Stimulated activated CD4-positive, alpha-beta T cell treated with anti-CD3 and anti-CD28 coated beads, Interleukin-12 subunit alpha, Interleukin-12 subunit beta, amount 100 ng/mL, for 24 hours (primary cell): Measurements from ENCODE around the gene CIB4.

Experiments
- DNase-seq, 2 experiments: peaks; one replicate each; pipeline ENCODE4 v3.0.0-alpha.2; 2020; ENCODE audit warnings: low read depth in 2 of 2

Gene CIB4

GRCh38 chr2:26642429-26642828 is 1.3 kb upstream of the CIB4 start:
- DNase-seq: no peak

- DNase-seq: no peak
Measured at GRCh38 chr2:26640331-26640745, 828 bp downstream of the CIB4 start.

- DNase-seq: no peak
Measured at GRCh38 chr2:26639685-26640243, 1.4 kb downstream of the CIB4 start.

- no peak for DNase-seq
Measured at GRCh38 chr2:26637811-26638310, 3.3 kb downstream of the CIB4 start.

GRCh38 chr2:26636935-26637334 is 4.2 kb downstream of the CIB4 start:
- no peak for DNase-seq

GRCh38 chr2:26635401-26635800 is 5.8 kb downstream of the CIB4 start:
- DNase-seq: no peak

GRCh38 chr2:26634636-26635230 is 6.4 kb downstream of the CIB4 start:
- no peak for DNase-seq

GRCh38 chr2:26633993-26634595 is 7.1 kb downstream of the CIB4 start:
- DNase-seq: no peak

- DNase-seq: no peak
Measured at GRCh38 chr2:26633351-26633945, 7.7 kb downstream of the CIB4 start.

- no peak for DNase-seq
Measured at GRCh38 chr2:26632624-26633185, 8.5 kb downstream of the CIB4 start.

- no peak for DNase-seq
Measured at GRCh38 chr2:26631401-26632170, 9.6 kb downstream of the CIB4 start.

GRCh38 chr2:26630669-26631360 is 10.4 kb downstream of the CIB4 start:
- DNase-seq: no peak

- no peak for DNase-seq
Measured at GRCh38 chr2:26630235-26630634, 10.9 kb downstream of the CIB4 start.

- DNase-seq: no peak
Measured at GRCh38 chr2:26629751-26630150, 11.4 kb downstream of the CIB4 start.

GRCh38 chr2:26629346-26629630 is 11.9 kb downstream of the CIB4 start:
- no peak for DNase-seq

- DNase-seq: no peak
Measured at GRCh38 chr2:26628561-26629345, 12.4 kb downstream of the CIB4 start.

GRCh38 chr2:26627350-26628105 is 13.6 kb downstream of the CIB4 start:
- no peak for DNase-seq

- DNase-seq: no peak
Measured at GRCh38 chr2:26626606-26627005, 14.6 kb downstream of the CIB4 start.

- no peak for DNase-seq
Measured at GRCh38 chr2:26623541-26624495, 17.3 kb downstream of the CIB4 start.
